GM21786 (cell line): ENCODE measurements around the gene NLRP3.

Source experiments
- ATAC-seq: cut with Tn5 transposase; IDR thresholded peaks from one replicate; pipeline ENCODE4 v1.9.1; 2021; ENCODE audit not compliant: unreplicated experiment

The NLRP3 gene

DNA sequence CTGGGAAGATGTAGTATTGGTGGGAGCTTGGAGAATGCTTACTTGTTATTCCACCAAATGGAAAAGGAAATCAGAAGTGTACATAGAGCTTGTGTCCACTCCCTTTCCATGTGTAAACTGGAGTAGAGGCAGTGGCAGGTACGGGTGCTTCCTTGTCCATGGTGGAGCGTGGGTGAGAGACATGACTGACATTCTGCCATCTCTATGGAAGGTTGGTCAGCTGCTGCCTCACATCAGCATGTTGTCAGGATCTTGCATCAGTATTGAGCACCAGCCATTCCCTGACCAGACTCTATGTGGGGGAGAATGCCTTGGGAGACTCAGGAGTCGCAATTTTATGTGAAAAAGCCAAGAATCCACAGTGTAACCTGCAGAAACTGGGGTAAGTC, 19.8 kb downstream of the NLRP3 start:
- no peak for ATAC-seq

DNA sequence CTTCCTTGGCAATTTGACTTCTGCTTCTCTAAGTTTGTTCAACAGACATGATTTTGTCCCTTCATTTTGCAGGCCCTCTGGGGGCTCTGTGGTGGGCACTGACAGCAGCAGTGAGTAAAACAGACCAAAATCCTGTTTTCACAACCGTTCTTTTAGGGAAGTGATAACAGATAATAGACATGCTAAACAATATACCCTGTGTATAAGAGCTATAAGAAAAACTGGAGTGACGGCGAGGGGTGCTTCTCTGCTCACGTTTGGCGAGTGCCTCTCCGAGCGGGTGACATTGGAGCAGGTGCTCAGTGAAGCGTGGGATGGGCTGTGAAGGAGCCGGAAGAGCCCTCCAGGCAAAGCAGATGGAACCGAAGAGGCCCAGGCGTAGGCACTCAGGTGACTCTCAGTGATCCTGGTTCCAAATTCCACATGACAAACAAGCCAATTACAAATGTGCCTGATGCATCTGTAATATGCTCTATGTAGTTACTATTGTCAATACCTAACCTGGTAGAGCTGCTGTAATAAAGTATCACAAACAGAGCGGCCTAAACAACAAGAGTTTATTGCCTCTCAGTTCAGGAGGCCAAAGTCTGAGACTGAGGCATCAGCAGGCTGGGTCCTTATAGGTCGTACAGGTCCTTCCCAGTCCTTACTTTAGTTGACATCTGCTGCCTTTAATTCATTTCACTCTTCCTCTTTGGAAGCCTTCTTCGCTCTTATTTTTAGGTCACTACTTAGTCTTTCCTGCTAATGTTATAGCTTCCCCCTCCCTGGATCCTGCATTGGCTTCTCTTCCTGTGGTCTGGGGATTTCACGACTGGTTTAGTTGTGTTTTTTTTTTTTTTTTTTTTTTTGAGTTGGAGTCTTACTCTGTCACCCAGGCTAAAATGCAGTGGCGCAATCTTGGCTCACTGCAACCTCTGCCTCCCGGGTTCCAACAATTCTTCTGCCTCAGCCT, 21.9 kb downstream of the NLRP3 start:
- ATAC-seq = no peak

DNA sequence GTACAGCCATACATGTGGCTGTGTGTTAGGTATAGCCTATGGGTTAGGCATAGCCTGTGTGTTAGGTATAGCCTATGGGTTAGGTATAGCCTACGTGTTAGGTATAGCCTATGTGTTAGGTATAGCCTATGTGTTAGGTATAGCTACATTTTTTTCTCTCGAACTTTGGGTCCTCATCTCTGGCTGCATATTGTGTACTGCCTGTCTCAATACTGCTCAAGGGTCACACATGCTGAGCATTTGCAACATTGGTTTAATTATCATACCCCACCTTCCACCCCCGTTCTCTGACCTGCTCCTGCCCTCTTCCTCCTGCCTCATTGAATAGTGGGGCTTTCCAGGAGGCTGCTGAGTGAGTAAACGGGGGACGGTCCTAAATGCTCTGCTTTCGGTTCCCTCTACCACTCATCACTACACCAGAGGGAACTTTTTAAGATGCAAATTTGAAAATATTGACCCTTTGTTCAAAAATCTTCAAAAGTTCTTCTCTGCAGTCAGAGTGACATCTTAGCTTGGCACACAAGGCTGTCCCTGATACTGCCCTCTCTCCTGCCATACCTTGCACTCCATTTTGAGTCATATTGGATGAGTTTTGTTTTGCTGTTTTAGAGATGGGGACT, 24.1 kb downstream of the NLRP3 start:
- peak; percentile 96 for ATAC-seq

DNA sequence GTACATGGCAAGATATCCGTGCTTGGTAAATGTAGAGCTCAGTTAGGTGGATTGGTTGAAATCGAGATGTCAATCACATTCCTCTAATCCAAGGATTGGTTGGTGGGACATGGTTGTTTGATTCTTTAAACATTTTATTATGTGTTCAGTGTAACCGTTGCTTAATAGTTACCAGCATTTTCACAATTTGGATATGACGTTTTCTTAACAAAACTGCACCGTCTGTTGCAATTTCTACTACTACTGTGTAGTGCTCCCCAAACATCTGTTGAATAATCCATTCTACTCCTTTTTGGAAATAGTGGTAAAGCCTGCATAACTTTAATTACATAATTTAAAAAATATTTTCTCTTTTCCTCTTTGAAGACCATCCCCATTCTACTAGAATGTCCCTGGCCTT, 25.6 kb downstream of the NLRP3 start:
- no peak for ATAC-seq

DNA sequence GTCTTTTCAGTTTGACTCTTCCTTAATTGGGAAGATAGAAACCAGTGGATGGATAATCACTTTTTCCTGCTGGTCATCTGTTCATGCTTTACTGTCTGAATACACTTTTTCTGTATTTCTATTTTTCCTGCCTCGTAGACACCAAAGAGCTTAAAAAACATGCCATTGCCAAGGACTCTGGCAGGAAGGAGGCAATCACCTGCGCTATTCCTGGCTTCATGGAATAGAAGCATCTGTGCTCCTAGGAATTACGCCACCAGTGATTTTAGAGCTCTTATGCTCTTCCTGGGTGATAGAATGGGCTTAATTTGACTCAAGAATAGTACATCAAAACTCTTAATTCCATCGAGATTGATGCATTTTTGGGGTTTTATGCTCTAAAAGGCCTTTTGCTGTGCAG, 26.2 kb downstream of the NLRP3 start:
- no peak for ATAC-seq

DNA sequence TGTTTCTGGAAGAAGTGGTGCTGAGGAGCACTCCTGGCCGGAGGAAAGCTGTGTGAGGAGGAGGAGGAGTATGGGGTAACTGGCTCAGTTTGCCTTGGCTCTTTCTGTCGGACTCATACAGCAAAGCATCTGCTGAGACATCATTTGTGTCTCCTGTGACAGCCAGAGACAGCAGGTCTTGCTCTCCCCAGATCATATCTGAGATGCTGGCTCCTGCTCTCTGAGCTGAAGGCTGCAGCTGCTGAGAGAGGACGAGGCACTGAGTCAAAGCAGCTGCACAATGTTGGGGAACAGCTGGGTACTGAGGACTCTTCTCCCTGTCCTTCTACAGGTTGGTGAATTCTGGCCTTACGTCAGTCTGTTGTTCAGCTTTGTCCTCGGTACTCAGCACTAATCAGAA, 27.7 kb downstream of the NLRP3 start:
- ATAC-seq = no peak

DNA sequence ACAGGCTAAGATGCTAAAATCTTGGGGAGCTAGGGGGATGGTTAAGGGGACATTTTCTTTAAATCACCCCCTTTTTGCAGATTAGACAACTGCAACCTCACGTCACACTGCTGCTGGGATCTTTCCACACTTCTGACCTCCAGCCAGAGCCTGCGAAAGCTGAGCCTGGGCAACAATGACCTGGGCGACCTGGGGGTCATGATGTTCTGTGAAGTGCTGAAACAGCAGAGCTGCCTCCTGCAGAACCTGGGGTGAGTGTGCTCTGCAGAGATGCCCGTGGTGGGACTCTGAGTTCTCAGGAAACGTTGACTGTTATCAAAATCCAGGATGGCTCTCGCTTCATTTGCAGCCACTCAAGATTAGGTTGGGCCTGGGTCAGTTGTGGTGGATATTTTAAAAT, 28.6 kb downstream of the NLRP3 start:
- no peak for ATAC-seq

DNA sequence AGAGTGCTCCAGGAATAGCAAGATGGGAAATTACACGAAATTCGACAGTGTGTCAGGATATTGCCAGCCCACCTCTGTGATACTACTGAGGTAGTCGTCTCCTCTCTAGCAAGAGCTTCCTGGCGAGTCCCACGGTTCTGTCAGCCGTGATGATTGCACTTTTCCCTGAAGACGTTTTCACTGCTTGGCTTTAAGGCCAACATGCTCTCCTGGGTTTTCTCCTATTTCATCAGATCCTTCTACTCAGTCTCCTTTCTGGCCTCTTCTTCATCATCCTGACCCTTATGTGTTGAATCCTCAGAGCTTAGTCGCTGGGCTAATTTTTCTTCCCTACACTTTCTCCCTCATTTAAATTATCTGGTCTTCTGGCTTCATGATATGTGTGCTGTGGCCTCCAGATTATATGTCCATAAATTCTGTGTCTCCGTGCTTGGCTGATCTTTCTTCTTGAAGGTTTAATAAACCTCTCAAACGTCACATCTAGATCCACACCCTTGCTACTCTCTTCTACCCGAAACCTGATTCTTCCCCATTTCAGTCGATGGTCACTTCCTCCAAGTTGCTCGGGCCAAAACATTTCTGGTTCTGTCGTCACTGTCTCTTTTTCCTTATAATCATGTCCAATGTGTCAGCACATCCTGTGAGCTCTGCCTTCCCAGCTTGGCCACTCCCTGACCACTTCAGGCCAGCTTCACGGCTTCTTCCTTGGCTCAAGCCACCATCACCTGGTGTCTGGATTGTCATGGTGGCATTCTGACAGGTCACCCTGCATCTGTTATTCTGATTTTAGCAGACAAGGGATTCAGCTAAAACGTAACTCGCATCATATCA, 29.8 kb downstream of the NLRP3 start:
- no peak for ATAC-seq

DNA sequence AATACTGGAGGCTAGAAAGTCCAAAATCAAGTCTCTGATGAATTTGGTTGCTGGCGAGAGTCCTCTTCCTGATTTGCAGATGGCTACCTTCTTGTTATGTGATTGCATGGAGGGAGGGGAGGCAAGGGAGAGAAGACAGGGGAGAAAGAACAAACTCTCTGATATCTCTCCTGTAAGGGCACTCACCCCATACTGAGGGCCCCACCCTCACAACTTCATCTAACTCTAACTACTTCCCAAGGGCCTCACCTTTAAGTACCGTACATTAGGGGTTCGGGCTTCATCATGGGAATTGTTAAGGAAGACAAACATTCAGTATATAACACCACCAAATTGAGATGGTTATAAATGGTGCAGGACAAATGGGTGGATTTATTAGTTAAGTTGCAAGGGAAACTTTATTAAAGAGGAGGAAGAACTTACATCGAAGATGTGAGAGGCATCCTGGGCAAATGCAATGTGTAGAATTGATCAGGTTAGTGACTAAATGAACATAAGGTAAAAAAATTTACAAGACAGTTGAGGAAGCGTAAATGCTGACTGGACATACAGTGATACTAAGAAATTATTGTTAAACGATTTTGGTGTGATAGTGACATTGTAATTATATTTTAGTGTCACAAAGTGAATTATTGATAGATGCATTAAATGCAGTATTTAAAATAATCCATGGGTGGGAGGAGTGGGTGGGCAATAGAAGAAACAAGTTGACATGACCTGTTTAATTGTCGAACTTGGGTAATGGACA, 31.4 kb downstream of the NLRP3 start:
- no peak for ATAC-seq

DNA sequence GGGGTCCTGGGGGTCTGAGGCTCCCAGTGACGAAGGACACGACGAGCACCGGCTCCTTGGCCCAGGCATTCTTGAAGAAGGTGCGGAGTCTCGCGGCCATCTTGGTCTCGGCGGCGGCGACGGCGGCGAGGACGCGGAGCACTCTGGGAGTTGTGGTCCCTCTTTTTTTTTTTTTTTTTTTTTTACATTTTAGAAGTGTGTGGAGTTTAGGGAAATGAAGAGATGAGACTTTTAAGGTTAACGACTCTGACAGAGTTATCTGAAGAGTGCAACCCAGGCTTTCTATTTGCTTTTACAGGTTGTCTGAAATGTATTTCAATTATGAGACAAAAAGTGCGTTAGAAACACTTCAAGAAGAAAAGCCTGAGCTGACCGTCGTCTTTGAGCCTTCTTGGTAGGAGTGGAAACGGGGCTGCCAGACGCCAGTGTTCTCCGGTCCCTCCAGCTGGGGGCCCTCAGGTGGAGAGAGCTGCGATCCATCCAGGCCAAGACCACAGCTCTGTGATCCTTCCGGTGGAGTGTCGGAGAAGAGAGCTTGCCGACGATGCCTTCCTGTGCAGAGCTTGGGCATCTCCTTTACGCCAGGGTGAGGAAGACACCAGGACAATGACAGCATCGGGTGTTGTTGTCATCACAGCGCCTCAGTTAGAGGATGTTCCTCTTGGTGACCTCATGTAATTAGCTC, 32.3 kb downstream of the NLRP3 start:
- ATAC-seq = no peak

DNA sequence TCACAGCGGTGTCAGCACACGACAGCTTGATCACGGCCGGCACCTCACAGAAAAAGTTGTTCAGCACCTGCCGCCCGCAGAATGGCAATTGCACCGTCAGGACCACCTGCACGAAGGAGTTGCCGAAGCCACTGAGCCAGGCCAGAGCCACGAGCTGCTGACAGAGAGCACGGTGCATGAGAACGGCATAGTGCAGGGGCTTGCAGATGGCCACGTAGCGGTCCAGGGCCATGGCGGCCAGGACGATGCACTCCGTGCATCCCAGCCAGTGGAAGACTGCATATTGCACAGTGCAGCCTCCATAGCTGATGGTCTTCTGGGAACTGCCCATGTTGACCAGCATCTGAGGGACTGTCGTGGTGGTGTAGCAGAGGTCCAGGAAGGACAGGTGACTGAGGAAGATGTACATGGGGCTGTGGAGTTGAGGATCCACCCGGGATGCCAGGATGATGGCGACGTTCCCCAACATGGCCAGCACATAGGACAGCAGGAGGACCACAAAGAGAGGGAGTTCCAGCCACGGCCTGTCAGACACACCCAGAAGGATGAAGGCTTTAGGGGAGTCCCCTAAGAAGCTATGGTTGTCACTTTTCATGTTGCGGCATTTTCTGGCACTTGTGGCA, 35.5 kb downstream of the NLRP3 start:
- no peak for ATAC-seq

DNA sequence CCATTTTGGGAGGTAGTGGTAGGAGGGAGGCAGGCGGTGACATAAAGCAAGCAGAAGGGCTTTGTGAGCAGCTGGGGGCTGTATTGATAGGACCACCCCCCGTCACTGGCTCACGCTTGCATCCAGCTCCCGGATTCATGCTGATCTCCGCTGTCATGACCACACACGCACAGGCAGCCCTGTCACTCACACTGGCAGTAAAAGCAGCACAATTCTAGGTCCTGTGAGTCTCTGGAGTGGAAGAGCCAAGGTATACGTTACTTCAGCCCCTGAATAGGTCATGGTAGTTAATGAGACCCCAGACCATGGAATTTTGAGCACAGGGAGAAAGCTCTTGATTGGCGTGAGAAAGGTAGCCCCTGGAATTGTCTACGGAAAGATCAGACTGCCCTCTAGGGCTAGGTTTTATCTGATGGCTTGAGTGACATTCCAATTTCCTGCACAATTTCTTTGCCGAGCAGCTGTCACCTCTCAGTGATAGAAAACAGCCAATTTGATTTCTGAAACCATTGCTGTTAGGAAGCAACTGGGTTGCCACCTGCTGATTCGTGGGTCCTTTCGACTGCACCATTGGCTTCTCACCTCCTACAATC, 36.6 kb downstream of the NLRP3 start:
- no peak for ATAC-seq

DNA sequence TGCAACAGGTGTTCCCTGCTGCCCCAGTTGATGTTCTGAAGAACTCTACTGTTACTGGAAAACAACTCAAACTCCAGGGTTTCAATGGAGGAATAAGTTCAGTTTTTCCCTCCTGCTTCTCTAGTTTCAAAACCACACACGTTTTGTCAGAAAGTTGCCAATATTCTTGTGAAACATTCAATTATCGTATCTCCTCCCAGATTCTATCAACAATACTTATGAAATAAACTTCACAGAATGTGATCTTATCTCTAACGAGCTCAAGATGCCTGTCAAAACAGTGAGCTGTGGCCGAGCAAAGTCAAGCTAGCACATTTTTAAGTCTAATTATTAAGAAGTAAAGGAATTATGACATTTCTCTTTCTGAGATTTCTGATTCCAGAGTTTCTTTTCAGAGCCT, 37.3 kb downstream of the NLRP3 start:
- ATAC-seq = no peak

DNA sequence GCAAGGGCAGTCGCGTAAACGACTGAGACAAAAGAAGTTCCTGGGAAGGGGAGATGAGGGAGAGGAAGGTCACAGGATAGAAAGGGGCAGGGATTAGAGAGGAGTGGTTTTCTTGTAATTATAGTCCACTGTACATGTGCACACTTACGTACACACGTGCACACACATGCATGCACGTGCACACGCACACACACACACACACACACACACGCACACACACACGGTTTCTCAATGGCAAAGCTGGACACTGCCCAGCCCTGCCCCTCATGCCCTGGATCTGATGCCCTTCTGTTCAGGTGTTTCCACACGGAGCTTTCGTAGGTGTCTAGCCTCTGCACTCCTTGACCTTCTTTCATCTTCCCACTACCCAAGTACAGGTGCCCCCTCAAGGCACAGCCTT, 38.0 kb downstream of the NLRP3 start:
- no peak for ATAC-seq

DNA sequence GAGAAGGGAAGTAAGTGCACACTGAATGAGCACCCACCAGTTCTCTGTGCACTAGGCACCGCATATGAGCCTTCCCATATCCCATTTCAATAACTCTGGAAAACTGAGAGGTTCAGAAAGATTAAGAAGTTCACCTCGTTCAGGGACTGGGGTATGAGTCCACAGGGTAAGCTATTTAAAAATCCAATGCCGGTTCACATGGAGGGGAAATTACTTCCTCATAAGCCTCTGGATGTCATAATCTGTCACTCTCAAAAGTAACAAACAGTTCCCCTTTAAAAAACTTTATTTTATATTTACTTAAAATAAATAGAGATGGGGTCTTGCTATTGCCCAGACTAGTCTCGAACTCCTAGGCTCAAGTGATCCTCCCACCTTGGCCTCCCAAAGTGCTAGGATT, 40.0 kb downstream of the NLRP3 start:
- ATAC-seq = no peak

DNA sequence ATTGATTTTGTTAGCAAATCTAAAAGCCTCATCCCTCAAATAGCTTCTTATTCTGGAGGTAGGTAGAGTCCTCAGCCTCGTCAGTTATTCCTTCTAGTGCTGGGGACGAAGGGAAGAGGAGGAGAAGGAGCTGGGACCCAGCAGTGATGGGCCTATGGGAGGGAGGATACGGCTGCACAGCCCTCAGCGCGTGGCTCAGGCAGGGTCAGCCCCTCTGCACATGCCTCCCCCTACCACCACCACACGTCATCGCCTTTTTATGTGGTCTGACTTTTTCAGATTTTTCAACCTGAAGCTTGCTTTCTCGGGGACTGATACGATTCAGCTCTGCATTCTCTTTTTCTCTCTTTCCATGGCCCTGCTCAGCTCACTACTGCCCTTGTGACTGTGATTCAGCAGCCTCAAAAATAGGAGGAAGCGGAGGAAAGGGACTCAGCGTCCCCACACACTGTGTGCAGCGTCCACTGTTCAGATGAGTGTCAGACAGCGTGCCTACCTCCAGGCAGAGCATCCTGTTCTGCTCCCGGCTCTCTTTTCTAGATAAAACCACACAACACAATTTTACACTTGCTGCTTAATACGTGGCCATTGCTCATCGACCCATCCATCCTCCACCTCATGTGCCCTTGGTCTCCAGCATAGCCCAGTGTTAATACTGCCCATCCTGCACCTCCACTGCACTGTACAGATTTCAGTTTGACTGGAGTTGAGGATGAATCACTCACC, 41.1 kb downstream of the NLRP3 start:
- no peak for ATAC-seq

DNA sequence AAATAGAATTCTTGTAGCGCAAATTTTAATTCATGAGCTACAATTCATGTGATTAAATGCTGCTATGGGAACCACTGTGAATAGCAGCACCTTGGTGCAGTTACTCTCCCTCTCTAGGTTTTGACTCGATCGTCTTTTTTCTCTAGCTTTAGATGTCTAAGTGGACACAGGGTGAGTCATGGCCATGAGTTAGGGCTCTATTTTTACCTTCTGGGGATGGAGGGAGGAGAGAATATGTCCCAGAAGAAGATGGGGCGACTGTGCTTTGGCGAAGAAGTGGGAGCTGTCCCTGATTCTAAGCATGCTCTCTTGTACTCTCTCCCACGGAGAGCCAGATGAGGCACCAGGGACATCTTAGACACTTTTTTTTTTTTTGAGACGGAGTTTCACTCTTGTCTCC, 43.5 kb downstream of the NLRP3 start:
- no peak for ATAC-seq

DNA sequence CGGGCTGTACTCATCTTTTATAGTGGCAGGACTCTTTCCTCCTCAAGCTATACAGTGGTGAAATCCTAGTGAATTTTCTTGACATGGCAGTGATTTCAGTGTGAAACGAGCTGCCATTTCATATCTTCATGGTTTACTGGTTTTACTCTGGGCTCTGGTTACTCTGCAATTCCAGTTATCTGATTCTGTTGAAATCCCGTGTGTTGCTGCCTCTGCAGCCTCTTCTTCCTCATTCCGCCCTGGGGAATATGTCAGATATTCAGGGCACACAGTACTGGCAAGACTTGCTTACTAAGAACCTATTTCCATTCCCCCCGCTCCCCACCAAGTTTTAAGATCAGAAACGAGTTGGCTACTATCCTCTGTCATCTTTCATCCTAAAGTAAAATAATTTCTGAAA, 49.8 kb downstream of the NLRP3 start:
- ATAC-seq = no peak

DNA sequence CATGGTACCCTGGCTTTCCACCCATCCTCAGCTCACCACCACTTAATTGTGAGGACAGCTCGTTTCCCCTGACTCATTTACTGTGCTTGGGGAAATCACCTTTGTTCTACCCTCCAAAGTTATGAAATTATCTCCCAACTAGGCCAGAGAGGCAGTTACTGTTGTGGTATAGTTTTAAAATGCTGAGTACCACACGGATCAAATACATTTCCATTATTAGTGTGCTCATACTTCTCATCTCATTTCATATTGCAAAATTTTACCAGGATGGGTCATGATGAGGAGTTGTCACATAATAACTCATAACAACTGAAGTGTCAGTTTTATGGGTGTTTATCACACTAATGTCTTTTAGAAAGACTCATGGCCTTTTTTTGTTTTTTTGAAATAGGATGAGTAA, 51.2 kb downstream of the NLRP3 start:
- ATAC-seq = no peak
